Left renal cortex interstitium (tissue), 4 donors: Measurements from ENCODE around the gene SOS2. TPM values are rescaled to one million over a fixed set of nuclear protein-coding genes. Genes with fewer than 3 reads are reported as not detected.
A peak's percentile ranks its signal among the peaks of the same experiment; 100 is the strongest.
"Not testable (repeated sequence)": the region's sequence is repeated elsewhere in the genome, so short reads cannot be mapped to it uniquely, and the experiment has no call there.

Experiments used
- DNase-seq, 4 donors: peaks; one replicate each; pipeline ENCODE4 v3.0.0-alpha.2; 2013; ENCODE audit warnings: low read depth in 4 of 4, low spot score in 2 of 4, missing footprints in 1 of 4
- polyA plus RNA-seq, 4 donors: library from polyadenylated mRNA; unstranded; fragments of 120-200 nt; gene quantifications; one replicate each; pipeline ENCODE4 v1.2.1, GENCODE V29; 2013; ENCODE audit not compliant: insufficient read length in 4 of 4

SOS2 gene
- polyA plus RNA-seq, 4 donors = 34.7 to 41.5 (median 38.3) TPM

DNA sequence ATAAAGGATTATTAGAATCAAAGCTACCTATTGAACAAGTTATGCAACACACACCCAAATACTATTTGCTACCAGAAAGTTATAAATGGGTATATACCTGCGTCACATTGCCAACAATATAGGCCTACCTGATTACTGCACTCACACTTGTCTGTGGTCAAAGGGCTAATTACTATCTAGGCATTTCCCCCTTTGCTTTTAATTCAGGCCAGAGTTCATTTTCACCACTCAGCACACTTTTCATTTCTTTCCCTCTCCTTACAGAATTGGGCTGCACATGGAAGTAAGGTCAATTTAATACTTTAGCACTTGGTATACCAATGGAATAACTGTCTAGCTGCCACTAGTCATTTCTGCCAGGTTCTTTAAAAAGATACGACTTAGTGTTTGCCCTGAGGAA, 1.7 kb downstream of the SOS2 start:
- DNase-seq = no peak

DNA sequence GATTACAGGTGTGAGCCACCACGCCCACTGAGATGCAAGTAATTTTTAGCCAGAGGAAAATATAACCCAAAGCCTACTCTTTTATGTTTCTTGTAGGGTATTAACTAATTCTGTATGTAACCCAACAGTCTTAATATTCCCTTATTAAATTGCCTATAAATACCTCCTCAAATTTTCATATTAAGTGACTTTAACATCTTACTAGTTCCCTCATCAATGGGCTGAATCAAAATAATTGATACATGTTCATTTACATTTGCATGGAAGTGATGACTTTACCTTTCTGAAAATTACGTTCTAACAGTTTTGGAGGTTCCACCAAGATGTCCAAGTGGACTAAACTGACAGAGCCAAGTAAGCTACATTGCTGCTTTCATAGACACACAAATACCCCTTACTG, 3.1 kb downstream of the SOS2 start:
- no peak for DNase-seq

GRCh38 chr14:50225974-50226297, 5.4 kb downstream of the SOS2 start:
- DNase-seq = no peak

DNA sequence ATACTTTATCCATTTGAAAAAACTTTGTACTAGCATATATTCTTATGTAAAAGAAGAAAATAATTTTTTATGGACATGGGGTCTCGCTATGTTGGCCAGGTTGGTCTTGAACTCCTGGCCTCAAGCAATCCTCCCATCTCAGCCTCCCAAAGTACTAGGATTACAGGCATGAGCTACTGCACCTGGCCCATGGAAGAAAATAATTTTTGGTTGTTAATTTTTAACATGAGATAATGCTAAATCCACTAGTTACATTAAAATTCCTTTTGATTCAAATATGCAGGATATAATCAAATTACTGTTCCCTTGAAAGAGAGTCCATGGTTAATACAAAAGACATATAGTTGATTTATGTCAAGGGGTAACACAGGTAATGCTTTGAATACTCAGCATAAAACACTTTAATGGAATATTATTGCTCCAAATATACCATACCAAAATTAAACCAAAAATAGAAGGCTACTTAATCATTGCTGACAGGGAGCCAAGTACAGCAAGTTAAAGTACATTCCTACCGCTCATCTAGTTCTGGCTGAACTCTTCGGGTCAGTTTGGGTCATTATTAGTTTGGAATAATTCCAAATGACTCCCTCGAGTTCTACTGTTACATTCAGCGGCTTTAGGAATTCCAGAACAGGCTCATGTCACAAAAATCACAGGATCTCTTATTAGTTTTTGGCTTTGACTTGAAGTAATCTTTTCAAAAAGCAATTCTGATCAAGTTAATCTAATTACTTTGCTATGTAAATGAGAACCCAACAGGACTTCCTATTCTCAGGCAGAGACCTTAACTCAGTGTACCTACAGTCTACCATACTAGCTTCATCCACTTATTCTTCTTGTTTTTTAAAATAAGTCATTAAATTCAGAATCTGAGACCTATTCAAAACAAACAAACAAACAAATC, 6.1 kb downstream of the SOS2 start:
- DNase-seq = peak in 2 of 4 donors; percentile 48 to 76

GRCh38 chr14:50222055-50222613, 9.2 kb downstream of the SOS2 start:
- no peak for DNase-seq

- no peak for DNase-seq
Measured at GRCh38 chr14:50218501-50218900, 12.9 kb downstream of the SOS2 start.

GRCh38 chr14:50215416-50215815, 16.0 kb downstream of the SOS2 start:
- no peak for DNase-seq

GRCh38 chr14:50213795-50214194, 17.6 kb downstream of the SOS2 start:
- DNase-seq = no peak

DNA sequence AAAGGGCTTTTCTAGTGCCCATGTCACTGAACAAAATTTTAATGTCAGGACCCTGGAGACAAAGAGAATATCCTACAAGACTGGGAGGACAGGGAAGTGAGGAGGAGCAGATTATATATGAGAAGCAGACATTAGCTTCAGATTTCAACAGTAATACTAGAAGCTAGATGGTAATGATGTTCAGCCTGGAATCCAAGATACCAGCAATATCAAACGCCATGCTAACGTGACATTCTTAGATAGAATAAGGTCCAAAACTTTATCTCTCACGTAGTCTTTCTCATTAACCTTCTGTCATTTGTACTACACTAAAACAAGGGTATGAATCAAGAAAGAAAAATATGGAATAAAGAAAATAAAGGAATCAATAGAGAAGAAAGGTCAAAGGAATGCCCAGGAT, 18.7 kb downstream of the SOS2 start:
- DNase-seq = no peak

DNA sequence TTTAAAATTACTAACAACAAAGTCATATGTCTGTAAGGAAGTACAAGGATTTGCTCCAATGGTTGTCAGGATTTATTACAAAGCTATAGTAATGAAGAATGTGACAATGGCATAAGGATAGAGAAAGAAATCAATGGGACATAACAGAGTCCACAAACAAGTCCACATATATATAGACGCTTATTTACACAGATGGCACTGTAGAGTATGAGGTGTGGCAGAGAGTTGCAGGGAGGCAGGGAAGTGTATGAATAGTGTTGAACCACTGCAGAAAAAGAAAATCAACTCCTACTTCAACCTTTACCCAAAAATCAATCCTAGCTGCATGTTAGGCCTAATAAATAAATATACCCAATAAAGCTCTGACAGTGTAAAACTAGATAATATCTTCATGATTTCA, 21.3 kb downstream of the SOS2 start:
- no peak for DNase-seq

GRCh38 chr14:50198499-50198898, 32.9 kb downstream of the SOS2 start:
- DNase-seq = no peak

- no peak for DNase-seq
Measured at GRCh38 chr14:50191499-50191898, 39.9 kb downstream of the SOS2 start.

GRCh38 chr14:50186107-50186506, 45.3 kb downstream of the SOS2 start:
- no peak for DNase-seq

GRCh38 chr14:50173891-50174290, 57.5 kb downstream of the SOS2 start:
- no peak for DNase-seq

- no peak for DNase-seq
Measured at GRCh38 chr14:50171895-50172294, 59.5 kb downstream of the SOS2 start.

GRCh38 chr14:50167381-50167780, 64.0 kb downstream of the SOS2 start:
- DNase-seq = not testable (repeated sequence)

- no peak for DNase-seq
Measured at GRCh38 chr14:50156111-50156510, 75.3 kb downstream of the SOS2 start.

- DNase-seq = no peak
Measured at GRCh38 chr14:50148799-50149198, 82.6 kb downstream of the SOS2 start.

- no peak for DNase-seq
Measured at GRCh38 chr14:50139192-50139591, 92.2 kb downstream of the SOS2 start.

GRCh38 chr14:50127802-50128201, 103.6 kb downstream of the SOS2 start:
- no peak for DNase-seq

GRCh38 chr14:50123062-50123461, 108.3 kb downstream of the SOS2 start:
- DNase-seq = no peak

DNA sequence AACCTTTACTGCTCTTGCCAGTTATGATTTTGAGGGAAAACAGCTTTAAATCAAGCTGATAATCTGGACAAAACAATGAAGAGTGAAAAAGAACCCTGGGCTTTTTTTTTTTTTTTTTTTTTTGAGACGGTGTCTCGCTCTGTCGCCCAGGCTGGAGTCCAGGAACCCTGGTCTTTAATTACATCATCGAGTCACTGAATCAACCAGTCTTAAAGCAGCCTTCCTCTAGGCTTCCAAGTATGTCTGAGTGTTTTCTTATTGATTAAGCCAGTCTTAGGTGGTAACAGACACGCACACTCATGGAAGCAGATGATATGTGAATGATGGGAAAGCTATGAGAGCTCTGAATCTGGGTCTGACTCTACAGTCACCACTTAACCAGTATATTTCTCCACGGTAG, 109.1 kb downstream of the SOS2 start:
- no peak for DNase-seq
